HepG2 (cell line): Measurements from ENCODE around the gene TMEM79. TPM values are rescaled to one million over a fixed set of nuclear protein-coding genes. Genes with fewer than 3 reads are reported as not detected.
A peak's percentile ranks its signal among the peaks of the same experiment; 100 is the strongest.

ENCODE experiments used
- ATF4 ChIP-seq, 2 experiments: fragments of 450-650 bp in 1 of 2; sonication (generic) in 1 of 2; formaldehyde crosslinking; IDR thresholded peaks; 2 replicates each; pipeline versions ENCODE4 v1.5.0 to v1.8.0; 2020 to 2022; ENCODE audit warnings: mild to moderate bottlenecking in 1 of 2, missing genetic modification reagents in 1 of 2
- ETV5 ChIP-seq: IDR thresholded peaks from 2 replicates; pipeline ENCODE4 v1.6.1; 2018; ENCODE audit warnings: missing biosample characterization, missing genetic modification reagents, inconsistent platforms, borderline replicate concordance
- FOXK2 ChIP-seq: fragments of 450-650 bp; IDR thresholded peaks from 2 replicates; pipeline ENCODE4 v1.6.1; 2016
- GZF1 ChIP-seq: sonication (generic); formaldehyde crosslinking; IDR thresholded peaks from 2 replicates; pipeline ENCODE4 v1.5.1; 2020; ENCODE audit warnings: mild to moderate bottlenecking, missing genetic modification reagents
- HOXA5 ChIP-seq: sonication (generic); formaldehyde crosslinking; IDR thresholded peaks from 2 replicates; pipeline ENCODE4 v1.4.0; 2020; ENCODE audit warnings: missing genetic modification reagents
- KDM1A ChIP-seq: IDR thresholded peaks from 2 replicates; pipeline ENCODE4 v1.6.1; 2016; ENCODE audit warnings: missing compliant biosample characterization
- NCOA5 ChIP-seq: sonication (generic); formaldehyde crosslinking; IDR thresholded peaks from 2 replicates; pipeline ENCODE4 v1.4.0; 2020; ENCODE audit warnings: missing genetic modification reagents
- NR2F6 ChIP-seq, 2 experiments: IDR thresholded peaks; 2 replicates each; pipeline ENCODE4 v1.6.1; 2016; ENCODE audit warnings: antibody characterized with exemption in 1 of 2, mild to moderate bottlenecking in 1 of 2
- RBM22 ChIP-seq: fragments of 200-400 bp; formaldehyde crosslinking; optimal IDR thresholded peaks from 2 replicates; pipeline ENCODE3; 2017; ENCODE audit warnings: mild to moderate bottlenecking, low read length, moderate library complexity
- SETDB1 ChIP-seq: sonication (generic); formaldehyde crosslinking; IDR thresholded peaks from 2 replicates; pipeline ENCODE4 v1.5.1; 2020; ENCODE audit warnings: missing genetic modification reagents, mild to moderate bottlenecking, borderline replicate concordance
- SIN3B ChIP-seq: fragments of 150-350 bp; IDR thresholded peaks from 2 replicates; pipeline ENCODE4 v1.6.1; 2014; ENCODE audit warnings: low read length
- SRSF9 ChIP-seq: fragments of 200-400 bp; formaldehyde crosslinking; IDR thresholded peaks from 2 replicates; pipeline ENCODE4 v1.6.1; 2018; ENCODE audit warnings: borderline replicate concordance, mild to moderate bottlenecking, low read depth, low read length; ENCODE audit not compliant: insufficient read depth, poor library complexity, severe bottlenecking
- THRA ChIP-seq: sonication (generic); formaldehyde crosslinking; IDR thresholded peaks from 2 replicates; pipeline ENCODE4 v1.4.0; 2020; ENCODE audit warnings: missing genetic modification reagents, borderline replicate concordance
- TSC22D2 ChIP-seq: sonication (generic); formaldehyde crosslinking; IDR thresholded peaks from 2 replicates; pipeline ENCODE4 v1.5.1; 2020; ENCODE audit warnings: missing genetic modification reagents, mild to moderate bottlenecking, borderline replicate concordance
- ZBTB3 ChIP-seq: sonication (generic); formaldehyde crosslinking; IDR thresholded peaks from 2 replicates; pipeline ENCODE4 v1.4.0; 2020; ENCODE audit warnings: low read depth, mild to moderate bottlenecking, moderate library complexity, missing genetic modification reagents, borderline replicate concordance
- ZBTB42 ChIP-seq: sonication (generic); formaldehyde crosslinking; IDR thresholded peaks from 2 replicates; pipeline ENCODE4 v1.5.0; 2020; ENCODE audit warnings: mild to moderate bottlenecking, missing genetic modification reagents
- ZFX ChIP-seq: sonication (generic); formaldehyde crosslinking; IDR thresholded peaks from 2 replicates; pipeline ENCODE4 v1.4.0; 2020; ENCODE audit warnings: mild to moderate bottlenecking, low read depth, missing genetic modification reagents, moderate library complexity
- ZKSCAN5 ChIP-seq: sonication (generic); formaldehyde crosslinking; IDR thresholded peaks from 2 replicates; pipeline ENCODE4 v1.5.1; 2020; ENCODE audit warnings: mild to moderate bottlenecking, missing genetic modification reagents
- ZNF33A ChIP-seq: sonication (generic); formaldehyde crosslinking; IDR thresholded peaks from 2 replicates; pipeline ENCODE4 v1.5.1; 2020; ENCODE audit warnings: missing genetic modification reagents, mild to moderate bottlenecking, moderate library complexity, borderline replicate concordance
- ZNF670 ChIP-seq: sonication (generic); formaldehyde crosslinking; IDR thresholded peaks from 2 replicates; pipeline ENCODE4 v1.8.0; 2022; ENCODE audit warnings: mild to moderate bottlenecking, missing genetic modification reagents, borderline replicate concordance
- ZNF740 ChIP-seq: sonication (generic); formaldehyde crosslinking; IDR thresholded peaks from 2 replicates; pipeline ENCODE4 v1.4.0; 2020; ENCODE audit warnings: missing genetic modification reagents
- ZNF749 ChIP-seq: sonication (generic); formaldehyde crosslinking; IDR thresholded peaks from 2 replicates; pipeline ENCODE4 v1.8.0; 2022; ENCODE audit warnings: mild to moderate bottlenecking, missing genetic modification reagents, moderate library complexity, borderline replicate concordance
- ZNF790 ChIP-seq: sonication (generic); formaldehyde crosslinking; IDR thresholded peaks from 2 replicates; pipeline ENCODE4 v1.8.0; 2022; ENCODE audit warnings: missing genetic modification reagents, mild to moderate bottlenecking, borderline replicate concordance
- ZSCAN5A ChIP-seq: sonication (generic); formaldehyde crosslinking; IDR thresholded peaks from 2 replicates; pipeline ENCODE4 v1.8.0; 2022; ENCODE audit warnings: mild to moderate bottlenecking, missing genetic modification reagents, borderline replicate concordance
- polyA plus RNA-seq, 8 experiments: library from polyadenylated mRNA; depleted of rRNA in 3 of 8; stranded (reverse) in 7 of 8; unstranded in 1 of 8; fragments of >200 nt; fragmentation: Illumina TruSeq in 4 of 8; extraction: Trizol in 4 of 8; gene quantifications; 2 replicates each; pipeline versions ENCODE4 v1.2.1 to v1.2.3, GENCODE V29; 2011 to 2016; ENCODE audit warnings: low read depth in 4 of 8, missing spikeins in 1 of 8, mixed read lengths in 1 of 8; ENCODE audit not compliant: insufficient read depth in 1 of 8
- total RNA-seq, 5 experiments: library from RNA; depleted of rRNA; stranded (reverse); fragments of >200 nt; fragmentation: Illumina TruSeq; extraction: Trizol; gene quantifications; 2 replicates each; pipeline ENCODE4 v1.2.3, GENCODE V29; 2016; ENCODE audit warnings: low read depth in 1 of 5
- TF ChIP-seq, protein P1 (sequence below): sonication (generic); formaldehyde crosslinking; IDR thresholded peaks from 2 replicates; pipeline ENCODE4 v1.8.0; 2022; ENCODE audit warnings: missing genetic modification reagents, mild to moderate bottlenecking, inconsistent platforms, borderline replicate concordance

TMEM79 gene
- total and polyA plus RNA-seq, 2 of the 13 experiments (the other 11 are each of a cell fraction or from before 2014, with no cell fraction given), result 1.2 to 1.9 TPM

DNA sequence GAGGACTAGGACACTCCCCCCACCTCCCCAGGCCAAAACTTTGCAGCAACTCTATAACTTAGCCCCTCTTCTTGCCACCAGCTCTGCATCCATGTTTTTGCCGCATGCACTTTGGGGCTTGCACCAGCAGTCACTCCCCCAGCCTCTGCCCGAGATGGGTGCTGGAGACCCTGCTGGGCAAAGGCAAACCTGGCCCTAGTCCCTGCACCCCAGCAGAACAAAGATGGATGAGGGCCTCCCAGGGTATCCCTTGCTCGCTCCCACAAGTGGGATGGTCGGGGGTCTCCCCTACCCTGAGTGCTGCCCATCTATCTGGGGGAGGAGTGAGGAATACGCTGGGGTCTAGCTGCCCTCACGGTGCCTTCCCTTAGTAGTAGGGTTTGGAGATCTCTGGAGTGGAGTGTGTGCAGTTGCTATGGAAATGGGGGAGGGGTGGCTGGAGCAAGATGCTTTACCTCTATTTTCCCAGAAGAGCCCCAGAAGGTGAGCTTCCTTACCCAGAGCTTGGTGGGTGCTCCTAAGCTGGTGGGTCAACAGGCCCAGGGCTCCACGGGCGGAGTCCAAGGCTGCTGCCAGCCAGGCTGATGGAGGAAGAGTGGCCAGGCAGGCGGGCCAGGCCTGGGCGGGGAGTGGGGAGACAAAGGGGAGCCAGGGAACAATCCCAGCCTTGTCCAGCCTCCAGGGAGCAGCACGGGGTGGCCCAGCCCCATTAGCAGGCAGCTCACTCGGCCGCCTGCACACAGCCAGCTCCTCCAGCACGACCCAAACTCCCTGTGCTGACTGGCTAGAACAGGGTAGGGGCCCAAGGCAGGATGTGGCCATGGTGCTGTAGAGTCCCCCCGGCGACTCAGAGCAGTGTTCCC lies 36.4 kb upstream of the TMEM79 start, which contains the start of gene PAQR6 (continued):
- TF ChIP-seq ZSCAN5A (CRISPR knock-in tag) (no peak), SIN3B (no peak), ATF4 (CRISPR knock-in tag; IDR thresholded peaks at IDR 0.05) (no peak), SETDB1 (CRISPR knock-in tag) (no peak), THRA (CRISPR knock-in tag) (no peak), NCOA5 (CRISPR knock-in tag) (no peak), SRSF9 (no peak), ZNF790 (no peak), ZKSCAN5 (no peak), FOXK2 (no peak), ZBTB42 (CRISPR knock-in tag) (no peak), ZNF749 (CRISPR knock-in tag) (no peak), NR2F6 (IDR thresholded peaks at IDR 0.05) (no peak), NR2F6 (CRISPR knock-in tag; IDR thresholded peaks at IDR 0.05) (no peak), ZNF33A (CRISPR knock-in tag) (no peak), RBM22 (peak; percentile 82), KDM1A (CRISPR knock-in tag) (no peak), HOXA5 (CRISPR knock-in tag) (no peak), TSC22D2 (no peak), ZNF740 (CRISPR knock-in tag) (no peak), ZNF670 (CRISPR knock-in tag) (no peak), ZBTB3 (no peak), ETV5 (CRISPR knock-in tag) (no peak), ZFX (CRISPR knock-in tag) (peak; percentile 55; the same call in 1 of the 2 replicates), GZF1 (CRISPR knock-in tag) (no peak)
- TF ChIP-seq, protein P1, sequence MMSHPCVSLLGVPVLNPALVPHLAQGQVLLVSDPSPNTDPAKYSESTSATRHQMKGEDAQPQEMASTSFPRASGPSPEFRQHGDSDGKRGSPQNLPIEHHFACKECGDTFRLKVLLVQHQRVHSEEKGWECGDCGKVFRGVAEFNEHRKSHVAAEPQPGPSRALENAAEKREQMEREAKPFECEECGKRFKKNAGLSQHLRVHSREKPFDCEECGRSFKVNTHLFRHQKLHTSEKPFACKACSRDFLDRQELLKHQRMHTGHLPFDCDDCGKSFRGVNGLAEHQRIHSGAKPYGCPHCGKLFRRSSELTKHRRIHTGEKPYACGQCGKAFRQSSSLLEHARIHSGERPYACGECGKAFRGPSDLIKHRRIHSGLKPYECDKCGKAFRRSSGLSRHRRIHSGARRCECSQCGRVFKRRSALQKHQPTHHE (CRISPR knock-in tag), result no peak
